ENCODE measurements around the gene STAG2.
A peak's percentile ranks its signal among the peaks of the same experiment; 100 is the strongest.
"Not testable (repeated sequence)": the region's sequence is repeated elsewhere in the genome, so short reads cannot be mapped to it uniquely, and the experiment has no call there.

The STAG2 gene

GRCh38 chrX:124035657-124036056, 74.2 kb downstream of the STAG2 start:
- no peak for DNase-seq (ENCODE audit: low spot score)

- no peak for DNase-seq (ENCODE audit: low spot score)
Observed at GRCh38 chrX:124042042-124042441, 80.5 kb downstream of the STAG2 start.

- DNase-seq (ENCODE audit: low spot score), result no peak
Observed at GRCh38 chrX:124045109-124045508, 83.6 kb downstream of the STAG2 start.

GRCh38 chrX:124084417-124084816, 122.9 kb downstream of the STAG2 start:
- DNase-seq (ENCODE audit: low spot score), result not testable (repeated sequence)

- DNase-seq (ENCODE audit: low spot score), result no peak
Observed at GRCh38 chrX:124085063-124085462, 123.6 kb downstream of the STAG2 start.

- DNase-seq (ENCODE audit: low spot score), result peak; percentile 54
Observed at GRCh38 chrX:124086411-124086810, 124.9 kb downstream of the STAG2 start.

- DNase-seq (ENCODE audit: low spot score), result no peak
Observed at GRCh38 chrX:124087000-124087746, 125.7 kb downstream of the STAG2 start.

GRCh38 chrX:124093222-124093621, 131.7 kb downstream of the STAG2 start:
- no peak for DNase-seq (ENCODE audit: low spot score)

- DNase-seq (ENCODE audit: low spot score), result no peak
Observed at GRCh38 chrX:124097116-124097515, 135.6 kb downstream of the STAG2 start.

GRCh38 chrX:124098089-124098488, 136.6 kb downstream of the STAG2 start:
- peak; percentile 22 for DNase-seq (ENCODE audit: low spot score)

GRCh38 chrX:124103966-124104365, 142.5 kb downstream of the STAG2 start:
- no peak for DNase-seq (ENCODE audit: low spot score)

GRCh38 chrX:124104512-124104911, 143.0 kb downstream of the STAG2 start:
- DNase-seq (ENCODE audit: low spot score), result not testable (repeated sequence)

- no peak for DNase-seq (ENCODE audit: low spot score)
Observed at GRCh38 chrX:124113621-124114600, 152.4 kb downstream of the STAG2 start.

- DNase-seq (ENCODE audit: low spot score), result no peak
Observed at GRCh38 chrX:124117325-124117724, 155.8 kb downstream of the STAG2 start.

GRCh38 chrX:124125471-124125870, 164.0 kb downstream of the STAG2 start:
- DNase-seq (ENCODE audit: low spot score), result no peak

- DNase-seq (ENCODE audit: low spot score), result no peak
Observed at GRCh38 chrX:124127496-124127895, 166.0 kb downstream of the STAG2 start.

GRCh38 chrX:124132437-124132836, 170.9 kb downstream of the STAG2 start:
- not testable (repeated sequence) for DNase-seq (ENCODE audit: low spot score)

- no peak for DNase-seq (ENCODE audit: low spot score)
Observed at GRCh38 chrX:124145749-124146148, 184.2 kb downstream of the STAG2 start.

GRCh38 chrX:124151195-124151594, 189.7 kb downstream of the STAG2 start:
- no peak for DNase-seq (ENCODE audit: low spot score)
